ENCODE measurements around the gene MAZ.
"Not testable (repeated sequence)": the region's sequence is repeated elsewhere in the genome, so short reads cannot be mapped to it uniquely, and the experiment has no call there.

The MAZ gene

GRCh38 chr16:29784901-29785500 is 21.3 kb upstream of the MAZ start:
- DNase-seq (ENCODE audit: low read depth) = peak; percentile 40

GRCh38 chr16:29787155-29787554 is 19.2 kb upstream of the MAZ start:
- DNase-seq (ENCODE audit: low read depth) = not testable (repeated sequence)

GRCh38 chr16:29789775-29790182 is 16.6 kb upstream of the MAZ start:
- DNase-seq (ENCODE audit: low read depth) = no peak

GRCh38 chr16:29790183-29790948 is 16.0 kb upstream of the MAZ start, which contains the start of gene KIF22:
Gene KIF22, plus strand, starts transcription at chr16:29790751. Its CDS starts 9 bp downstream, at chr16:29790760.
- DNase-seq (ENCODE audit: low read depth) = peak; percentile 100

- DNase-seq (ENCODE audit: low read depth) = no peak
Observed at GRCh38 chr16:29790949-29791844, 15.1 kb upstream of the MAZ start.

GRCh38 chr16:29791845-29792807 is 14.2 kb upstream of the MAZ start:
- DNase-seq (ENCODE audit: low read depth) = no peak

GRCh38 chr16:29793153-29793552 is 13.2 kb upstream of the MAZ start:
- not testable (repeated sequence) for DNase-seq (ENCODE audit: low read depth)

- no peak for DNase-seq (ENCODE audit: low read depth)
Observed at GRCh38 chr16:29794231-29794710, 12.1 kb upstream of the MAZ start.

GRCh38 chr16:29802416-29802935 is 3.9 kb upstream of the MAZ start:
- no peak for DNase-seq (ENCODE audit: low read depth)

- no peak for DNase-seq (ENCODE audit: low read depth)
Observed at GRCh38 chr16:29804020-29804419, 2.3 kb upstream of the MAZ start.

- DNase-seq (ENCODE audit: low read depth) = no peak
Observed at GRCh38 chr16:29804455-29805231, 1.7 kb upstream of the MAZ start.

- DNase-seq (ENCODE audit: low read depth) = peak; percentile 92
Observed at GRCh38 chr16:29805232-29806098, 864 bp upstream of the MAZ start.

- no peak for DNase-seq (ENCODE audit: low read depth)
Observed at GRCh38 chr16:29806641-29807425, 504 bp downstream of the MAZ start.

GRCh38 chr16:29807426-29808218 is 1.3 kb downstream of the MAZ start:
- DNase-seq (ENCODE audit: low read depth) = peak; percentile 65

GRCh38 chr16:29808219-29808900 is 2.0 kb downstream of the MAZ start:
- DNase-seq (ENCODE audit: low read depth) = no peak

GRCh38 chr16:29809031-29809747 is 2.9 kb downstream of the MAZ start:
- DNase-seq (ENCODE audit: low read depth) = no peak

Measured in stimulated activated CD8-positive, alpha-beta memory T cell treated with anti-CD3 and anti-CD28 coated beads, Interleukin-7, amount 100 ng/mL, for 24 hours (primary cell).